ENCODE results near the gene SLC25A51. TPM values are rescaled to one million over a fixed set of nuclear protein-coding genes. Genes with fewer than 3 reads are reported as not detected.

Gene SLC25A51
- total and polyA plus RNA-seq, 2 donors from 2014 or later: 10.7 to 25.5 TPM

GRCh38 chr9:37873955-37874354 lies 30.0 kb downstream of the SLC25A51 start:
- intact Hi-C loops (cut with DNase I): no loop called here
- TF ChIP-seq CTCF (IDR thresholded peaks at IDR 0.05; ENCODE audit: borderline replicate concordance, extremely low read depth, insufficient read depth): no peak
- FAIRE-seq (no peak), DNase-seq (no peak)
- no peaks in the 10 kb centered on the region for H3K9me3 ChIP-seq (ENCODE audit: control insufficient read depth in 2 of 3, insufficient read depth in 1 of 3, low read length in 3 of 3)
- no peaks in the 10 kb centered on the region for H3K27me3 ChIP-seq (ENCODE audit: control insufficient read depth, insufficient read depth, low read length)
- H3K9ac ChIP-seq (ENCODE audit: low read length in 3 of 3): no peak overlapping the region
- no peak overlapping the region for H3K4me3 ChIP-seq (ENCODE audit: low read length in 3 of 3)
- no peak overlapping the region for H3K27ac ChIP-seq (ENCODE audit: low read depth in 2 of 2, low read length in 2 of 2)
- H3K4me1 ChIP-seq (ENCODE audit: control insufficient read depth in 2 of 3, insufficient read depth in 2 of 3, low read depth in 1 of 3, low read length in 3 of 3): no peaks in the 10 kb centered on the region
- H3K36me3 ChIP-seq (ENCODE audit: control insufficient read depth in 2 of 3, insufficient read depth in 3 of 3, low read length in 3 of 3): peaks cover 0 to 5% (median 3%) of the 10 kb centered on the region in 3 donors

GRCh38 chr9:37870799-37871176 lies 33.1 kb downstream of the SLC25A51 start:
- TF ChIP-seq CTCF (IDR thresholded peaks at IDR 0.05; ENCODE audit: borderline replicate concordance, extremely low read depth, insufficient read depth): no peak
- Histone ChIP-seq H3K4me1 (ENCODE audit: control insufficient read depth in 2 of 3, insufficient read depth in 2 of 3, low read depth in 1 of 3, low read length in 3 of 3) (no peaks in the 10 kb centered on the region), H3K27me3 (ENCODE audit: control insufficient read depth, insufficient read depth, low read length) (no peaks in the 10 kb centered on the region), H3K9ac (ENCODE audit: low read length in 3 of 3) (no peak overlapping the region), H3K9me3 (ENCODE audit: control insufficient read depth in 2 of 3, insufficient read depth in 1 of 3, low read length in 3 of 3) (no peaks in the 10 kb centered on the region), H3K4me3 (ENCODE audit: low read length in 3 of 3) (no peak overlapping the region), H3K36me3 (ENCODE audit: control insufficient read depth in 2 of 3, insufficient read depth in 3 of 3, low read length in 3 of 3) (no peaks in the 10 kb centered on the region), H3K27ac (ENCODE audit: low read depth in 2 of 2, low read length in 2 of 2) (no peak overlapping the region)
- FAIRE-seq (no peak), DNase-seq (no peak)
- intact Hi-C loops (cut with DNase I): no loop called here

GRCh38 chr9:37870081-37870798 lies 33.7 kb downstream of the SLC25A51 start:
- no peak for FAIRE-seq

More at GRCh38 chr9:37870081-37870798, 33.7 kb downstream of the SLC25A51 start:
- H3K9ac ChIP-seq (ENCODE audit: low read length in 3 of 3): no peak overlapping the region
- no peak for DNase-seq
- H3K27me3 ChIP-seq (ENCODE audit: control insufficient read depth, insufficient read depth, low read length): no peaks in the 10 kb centered on the region
- H3K4me3 ChIP-seq (ENCODE audit: low read length in 3 of 3): no peak overlapping the region
- intact Hi-C loops (cut with DNase I): no loop called here
- no peak for TF ChIP-seq CTCF (IDR thresholded peaks at IDR 0.05; ENCODE audit: borderline replicate concordance, extremely low read depth, insufficient read depth)
- no peaks in the 10 kb centered on the region for H3K9me3 ChIP-seq (ENCODE audit: control insufficient read depth in 2 of 3, insufficient read depth in 1 of 3, low read length in 3 of 3)
- peaks cover 0 to 2% (median 0%) of the 10 kb centered on the region in 3 donors for H3K36me3 ChIP-seq (ENCODE audit: control insufficient read depth in 2 of 3, insufficient read depth in 3 of 3, low read length in 3 of 3)
- H3K27ac ChIP-seq (ENCODE audit: low read depth in 2 of 2, low read length in 2 of 2): no peak overlapping the region
- no peaks in the 10 kb centered on the region for H3K4me1 ChIP-seq (ENCODE audit: control insufficient read depth in 2 of 3, insufficient read depth in 2 of 3, low read depth in 1 of 3, low read length in 3 of 3)

All from kidney (tissue), 14 donors.